GM18498 (cell line): Measurements from ENCODE around the gene UST.
"Not testable (repeated sequence)": the region's sequence is repeated elsewhere in the genome, so short reads cannot be mapped to it uniquely, and the experiment has no call there.

Experiments
- ATAC-seq: cut with Tn5 transposase; IDR thresholded peaks from one replicate; pipeline ENCODE4 v1.9.1; 2021; ENCODE audit warnings: mild to moderate bottlenecking, moderate library complexity; ENCODE audit not compliant: unreplicated experiment

Gene UST

DNA sequence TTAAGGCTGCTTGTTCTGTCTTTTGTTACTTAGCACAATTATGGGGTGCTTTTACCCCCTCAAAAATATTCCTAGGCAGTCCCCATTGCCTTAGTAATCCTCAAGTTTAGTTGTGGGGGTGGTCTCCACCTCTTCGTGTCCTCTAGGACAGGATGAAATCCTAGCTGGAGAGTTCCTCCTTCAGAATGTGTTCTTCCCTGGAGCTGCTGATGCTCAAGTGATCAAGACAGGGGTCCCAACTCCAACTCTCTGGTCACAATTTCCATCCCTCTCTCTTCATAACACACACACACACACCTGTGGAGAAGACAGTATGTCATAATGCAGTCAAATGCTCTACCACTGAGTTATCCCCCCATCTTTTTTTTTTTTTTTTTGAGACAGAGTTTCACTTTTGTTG lies 280.7 kb downstream of the UST start:
- ATAC-seq: no peak

DNA sequence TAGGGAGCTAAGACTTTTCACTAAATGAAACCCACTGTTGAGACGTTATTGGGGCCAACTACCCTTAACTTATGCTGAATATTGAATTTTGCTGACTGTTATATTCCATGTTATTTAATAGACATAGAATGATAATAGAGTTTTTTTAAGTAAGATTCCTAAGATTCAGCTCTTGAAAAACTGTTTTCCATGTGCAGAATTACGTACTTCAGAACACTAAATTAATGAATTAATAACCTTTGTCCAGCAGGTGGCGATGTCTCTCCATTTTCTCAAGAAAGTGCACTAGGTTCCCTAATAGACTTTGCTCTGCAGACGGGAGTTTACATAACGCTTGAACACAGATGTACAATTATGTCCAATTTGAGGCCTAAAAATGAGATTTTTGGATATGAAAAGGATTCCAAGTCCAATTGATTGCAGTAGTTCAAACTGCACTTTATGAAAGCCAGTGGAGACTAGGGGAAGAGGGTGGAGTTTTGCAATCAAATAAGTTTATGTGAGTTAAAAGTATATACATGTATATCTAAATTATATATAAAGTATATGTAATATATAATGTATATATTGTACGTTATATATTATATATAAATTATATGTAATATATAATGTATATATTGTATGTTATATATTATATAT lies 282.1 kb downstream of the UST start:
- ATAC-seq: no peak

- no peak for ATAC-seq
Observed at GRCh38 chr6:149031201-149031858, 284.5 kb downstream of the UST start.

- peak; percentile 24 for ATAC-seq
Observed at GRCh38 chr6:149031859-149032598, 285.2 kb downstream of the UST start.

GRCh38 chr6:149032599-149033405 lies 286.0 kb downstream of the UST start:
- ATAC-seq: peak; percentile 87

DNA sequence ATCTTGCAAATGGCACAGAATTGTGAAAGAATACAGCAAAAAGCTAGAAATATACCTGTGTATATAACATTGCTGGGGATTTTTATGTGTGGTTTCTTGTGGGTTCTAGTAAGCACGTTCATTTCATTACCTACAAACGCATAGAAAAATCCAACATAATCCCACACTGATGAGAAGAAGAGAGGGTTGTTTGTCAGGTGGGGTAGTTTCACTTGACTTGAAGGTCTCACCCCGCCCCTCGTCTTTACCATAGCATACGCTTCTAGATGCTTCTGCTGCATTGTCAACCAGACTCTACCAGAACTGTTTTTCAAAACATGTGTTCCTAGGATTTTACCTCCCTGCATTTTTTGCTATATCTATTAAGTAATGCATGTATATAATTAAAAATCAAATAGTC lies 286.6 kb downstream of the UST start:
- no peak for ATAC-seq

- no peak for ATAC-seq
Observed at GRCh38 chr6:149035766-149036165, 288.9 kb downstream of the UST start.

DNA sequence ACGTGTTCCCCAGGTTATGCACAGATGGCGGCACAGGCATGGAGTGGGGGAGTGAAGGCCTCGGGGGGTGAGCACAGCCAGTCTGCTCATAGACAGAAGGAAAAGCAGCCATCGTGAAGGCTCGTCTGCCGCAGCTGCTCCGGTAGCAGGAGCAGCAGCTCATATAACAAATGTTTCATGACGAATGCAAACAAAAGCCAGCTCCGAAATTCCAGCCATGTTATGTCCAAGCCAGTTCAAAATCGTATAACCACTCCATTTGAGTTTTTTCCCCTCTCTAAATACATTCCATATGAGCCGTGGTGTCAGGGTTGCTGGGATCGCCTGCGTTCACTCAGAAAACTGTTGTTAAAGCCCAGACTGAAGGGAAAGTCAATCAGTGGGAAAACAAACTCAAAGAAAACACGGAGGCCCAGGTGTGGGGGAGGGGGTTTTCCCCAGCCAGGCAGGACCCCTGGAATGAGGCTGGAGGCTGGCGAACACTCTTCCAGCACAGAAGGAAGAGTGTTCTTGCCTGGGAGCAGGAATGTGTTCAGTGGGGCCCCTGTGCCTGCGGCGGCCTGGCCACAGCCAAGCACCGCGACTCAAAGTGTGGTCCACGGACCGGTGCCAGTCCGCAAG lies 290.3 kb downstream of the UST start:
- ATAC-seq: no peak

DNA sequence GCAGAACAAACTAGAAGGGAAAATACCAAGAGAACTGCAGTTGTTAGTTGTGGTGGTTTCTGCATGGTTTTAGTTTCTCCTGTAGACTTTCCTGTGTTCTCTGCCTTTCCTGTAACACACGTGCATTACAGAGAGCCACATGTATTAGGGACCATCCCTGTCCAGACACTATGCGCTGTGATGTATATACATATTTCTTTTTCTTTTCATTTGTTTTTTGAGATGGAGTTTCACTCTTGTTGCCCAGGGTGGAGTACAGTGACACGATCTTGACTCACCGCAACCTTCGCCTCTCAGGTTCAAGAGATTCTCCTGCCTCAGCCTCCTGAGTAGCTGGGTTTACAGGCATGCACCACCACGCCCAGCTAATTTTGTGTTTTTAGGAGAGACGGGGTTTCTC lies 292.2 kb downstream of the UST start:
- ATAC-seq: not testable (repeated sequence)

DNA sequence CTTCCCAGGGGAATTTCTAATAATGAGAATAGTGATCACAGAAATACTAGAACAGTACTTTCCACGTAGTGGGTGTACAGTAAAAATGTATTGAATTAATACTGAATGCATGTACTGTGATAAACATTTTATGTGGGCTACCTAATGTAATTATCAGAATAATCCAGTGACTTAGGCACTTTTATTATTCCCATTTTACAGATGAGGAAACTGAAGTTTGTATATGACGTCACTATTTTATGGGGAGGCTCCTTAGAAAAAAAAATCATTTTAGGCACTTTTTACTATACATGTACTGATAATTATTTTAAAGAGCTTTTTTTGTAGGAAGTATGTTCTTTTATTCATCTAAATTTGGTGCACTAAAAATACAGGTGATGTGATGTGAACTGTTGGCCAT lies 295.1 kb downstream of the UST start:
- no peak for ATAC-seq

GRCh38 chr6:149043476-149044130 lies 296.8 kb downstream of the UST start:
- no peak for ATAC-seq

- ATAC-seq: no peak
Observed at GRCh38 chr6:149044528-149044927, 297.7 kb downstream of the UST start.

DNA sequence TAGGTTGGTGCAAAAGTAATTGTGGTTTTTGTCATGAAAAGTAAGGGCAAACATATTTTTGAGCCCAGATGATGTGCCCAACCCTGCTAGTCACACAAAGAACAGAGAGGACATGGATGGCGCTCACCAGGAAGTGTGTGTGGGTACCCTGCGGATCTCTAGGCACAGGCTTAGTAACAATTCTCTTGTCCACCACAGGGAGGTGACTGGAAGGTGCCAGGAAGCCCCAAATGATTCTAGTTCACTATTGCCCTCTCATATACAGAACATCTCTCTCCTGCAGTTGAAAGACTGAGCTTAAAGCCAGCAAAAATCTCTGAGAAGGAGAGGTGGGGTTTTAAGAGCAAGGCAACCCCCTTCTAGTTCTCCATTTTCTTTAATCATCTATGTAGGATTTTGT lies 298.6 kb downstream of the UST start:
- ATAC-seq: peak; percentile 70

DNA sequence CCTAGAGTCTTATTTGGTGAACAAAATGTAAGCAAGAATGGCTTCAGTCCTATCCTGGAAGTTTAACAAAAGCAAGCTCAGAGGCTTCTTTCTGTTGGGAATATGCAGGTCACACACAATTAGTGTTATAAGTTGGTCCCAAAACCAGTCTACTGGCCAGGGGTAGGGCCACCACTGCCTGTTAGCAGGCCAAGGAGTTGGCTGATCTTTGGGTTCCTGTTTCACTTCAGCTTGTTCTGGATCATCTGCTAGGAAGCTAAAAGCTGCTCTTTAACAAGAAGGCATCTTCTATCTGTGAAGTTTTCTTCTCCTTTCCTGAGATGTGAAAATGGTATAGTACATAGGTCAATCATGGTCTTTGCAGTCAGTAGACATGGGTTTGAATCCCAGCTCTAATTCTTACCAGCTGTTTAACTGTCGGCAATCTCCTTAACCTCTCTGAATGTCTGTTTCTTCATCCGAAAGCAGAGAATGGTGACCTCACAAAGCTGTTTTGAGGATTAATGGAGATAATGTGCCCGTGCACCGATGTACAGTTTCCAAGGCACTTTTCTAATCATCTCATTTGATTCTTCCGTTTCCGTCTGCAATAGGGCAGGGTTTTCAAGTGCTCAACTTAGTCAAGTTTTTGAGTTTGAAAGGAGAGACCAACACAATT lies 299.5 kb downstream of the UST start:
- no peak for ATAC-seq

DNA sequence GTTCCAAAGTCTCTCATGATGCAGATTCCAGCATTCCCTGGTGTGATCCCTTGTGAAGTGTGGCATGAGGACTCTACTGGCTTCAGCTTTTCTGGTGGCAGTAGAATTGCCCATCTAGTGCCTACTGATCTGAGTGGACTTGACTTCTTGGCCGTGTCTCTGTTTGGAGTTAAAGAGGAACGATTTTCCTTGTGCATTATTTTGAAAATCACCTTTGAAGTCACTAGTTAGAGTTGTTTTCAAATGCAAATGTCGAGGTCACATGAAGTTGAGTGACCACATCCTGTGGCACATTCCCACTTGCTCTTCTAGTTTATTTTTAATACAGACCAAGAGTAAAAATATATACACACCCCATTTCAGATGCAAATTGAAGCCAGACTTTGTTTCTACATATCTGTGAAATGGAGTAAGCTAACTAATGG lies 300.0 kb downstream of the UST start:
- ATAC-seq: peak; percentile 68

GRCh38 chr6:149049230-149049629 lies 302.4 kb downstream of the UST start:
- ATAC-seq: no peak

DNA sequence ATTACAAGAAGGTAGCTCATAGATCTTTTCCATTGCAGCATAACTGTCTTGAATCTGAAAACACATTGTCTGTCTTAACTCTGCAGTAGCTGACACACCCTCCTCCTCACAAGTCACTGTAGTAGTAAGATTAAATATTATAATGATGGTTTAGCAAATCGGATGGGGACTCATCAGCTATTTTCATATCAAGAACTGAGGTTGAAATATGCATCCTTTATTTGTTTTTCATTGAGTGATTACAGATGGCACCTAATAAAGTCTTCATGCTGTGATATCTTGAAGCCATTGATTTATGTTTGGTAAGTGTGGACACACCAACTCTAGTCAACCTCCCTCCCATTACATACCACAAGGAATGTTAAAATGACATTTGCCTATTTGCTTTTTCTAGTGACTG lies 303.3 kb downstream of the UST start:
- no peak for ATAC-seq

DNA sequence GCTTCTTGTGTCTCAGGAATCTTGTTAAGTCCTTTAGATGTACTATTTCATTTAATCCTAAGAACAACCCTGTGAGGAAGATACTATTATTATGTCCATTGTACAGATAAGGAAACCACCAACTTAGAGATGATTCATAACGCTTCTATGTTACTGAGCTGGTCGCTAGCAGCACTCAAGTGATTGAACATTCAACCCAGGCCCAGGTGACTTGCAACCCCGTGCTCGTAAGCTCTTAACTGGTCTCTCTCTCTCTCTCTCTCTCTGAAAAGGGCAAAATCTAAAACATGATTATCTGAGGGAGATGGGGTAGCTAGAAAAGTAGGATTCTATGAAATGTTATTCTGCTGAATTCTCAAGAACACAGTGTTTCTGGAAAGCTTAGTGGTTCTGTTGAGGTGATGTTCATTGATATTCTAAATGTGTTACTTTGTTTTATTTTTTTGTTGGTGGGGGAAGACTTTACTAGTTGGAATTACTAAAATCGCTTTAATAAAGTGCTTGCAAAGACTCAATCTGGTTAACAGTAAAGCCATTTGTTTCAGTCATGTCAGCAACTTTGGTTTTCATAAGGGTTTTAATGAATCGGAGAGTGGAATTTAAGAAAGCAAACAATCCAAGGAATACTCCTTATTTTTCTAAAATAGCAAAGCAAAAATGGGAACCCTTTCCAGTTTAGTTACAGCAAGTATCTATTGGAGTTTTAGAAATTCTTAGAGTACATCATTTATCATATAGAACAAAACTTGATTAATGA lies 305.7 kb downstream of the UST start:
- ATAC-seq: peak; percentile 39
